ENCODE measurements around the gene ZBTB5. TPM values are rescaled to one million over a fixed set of nuclear protein-coding genes. Genes with fewer than 3 reads are reported as not detected.

Gene ZBTB5
- total RNA-seq, 4 donors from 2014 or later: 15.0 to 23.3 (median 20.5) TPM

DNA sequence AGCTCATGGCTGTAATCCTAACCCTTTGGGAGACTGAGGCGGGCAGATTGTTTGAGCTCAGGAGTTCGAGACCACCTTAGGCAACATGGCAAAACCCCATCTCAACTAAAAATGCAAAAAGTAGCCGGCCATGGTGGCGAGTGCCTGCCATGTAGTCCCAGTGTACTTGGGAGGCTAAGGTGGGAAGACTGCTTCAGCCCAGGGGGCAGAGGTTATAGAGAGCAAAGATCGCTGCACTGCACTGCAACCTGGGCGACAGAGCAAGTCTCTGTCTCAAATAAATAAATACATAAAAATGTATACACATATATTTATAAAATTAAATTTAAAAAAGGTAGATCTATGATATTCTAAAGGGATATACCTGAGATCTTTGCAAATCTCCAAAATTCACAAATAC, 19.4 kb downstream of the ZBTB5 start:
- WGBS, 2 donors: 91 to 93% methylated on average over 6 of the region's 6 CpGs
- H3K36me3 ChIP-seq: peaks cover 8 to 72% (median 17%) of the 10 kb centered on the region in 3 donors
- no peak for TF ChIP-seq POLR2A (IDR thresholded peaks at IDR 0.05)
- TF ChIP-seq, protein P1, sequence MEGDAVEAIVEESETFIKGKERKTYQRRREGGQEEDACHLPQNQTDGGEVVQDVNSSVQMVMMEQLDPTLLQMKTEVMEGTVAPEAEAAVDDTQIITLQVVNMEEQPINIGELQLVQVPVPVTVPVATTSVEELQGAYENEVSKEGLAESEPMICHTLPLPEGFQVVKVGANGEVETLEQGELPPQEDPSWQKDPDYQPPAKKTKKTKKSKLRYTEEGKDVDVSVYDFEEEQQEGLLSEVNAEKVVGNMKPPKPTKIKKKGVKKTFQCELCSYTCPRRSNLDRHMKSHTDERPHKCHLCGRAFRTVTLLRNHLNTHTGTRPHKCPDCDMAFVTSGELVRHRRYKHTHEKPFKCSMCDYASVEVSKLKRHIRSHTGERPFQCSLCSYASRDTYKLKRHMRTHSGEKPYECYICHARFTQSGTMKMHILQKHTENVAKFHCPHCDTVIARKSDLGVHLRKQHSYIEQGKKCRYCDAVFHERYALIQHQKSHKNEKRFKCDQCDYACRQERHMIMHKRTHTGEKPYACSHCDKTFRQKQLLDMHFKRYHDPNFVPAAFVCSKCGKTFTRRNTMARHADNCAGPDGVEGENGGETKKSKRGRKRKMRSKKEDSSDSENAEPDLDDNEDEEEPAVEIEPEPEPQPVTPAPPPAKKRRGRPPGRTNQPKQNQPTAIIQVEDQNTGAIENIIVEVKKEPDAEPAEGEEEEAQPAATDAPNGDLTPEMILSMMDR (IDR thresholded peaks at IDR 0.05): no peak

GRCh38 chr9:37444890-37445289, 20.4 kb downstream of the ZBTB5 start:
- Histone ChIP-seq H3K36me3 (peaks cover 14 to 76% (median 25%) of the 10 kb centered on the region in 3 donors), H3K27me3 (no peaks in the 10 kb centered on the region), H3K4me1 (peaks cover 0 to 28% (median 0%) of the 10 kb centered on the region in 3 donors), H3K4me3 (no peak overlapping the region), H3K9me3 (no peaks in the 10 kb centered on the region), H3K27ac (no peak overlapping the region)
- WGBS, 2 donors: 66 to 71% methylated on average over 2 of the region's 2 CpGs
- DNase-seq: no peak
- intact Hi-C loops (cut with DNase I): no loop called here
- TF ChIP-seq, protein P1 (IDR thresholded peaks at IDR 0.05): no peak
- TF ChIP-seq POLR2A (IDR thresholded peaks at IDR 0.05): no peak

More for the DNA sequence above, 19.4 kb downstream of the ZBTB5 start:
- Histone ChIP-seq H3K9me3 (no peaks in the 10 kb centered on the region), H3K4me3 (no peak overlapping the region), H3K4me1 (peaks cover 0 to 29% (median 0%) of the 10 kb centered on the region in 3 donors), H3K27me3 (no peaks in the 10 kb centered on the region), H3K27ac (no peak overlapping the region)
- DNase-seq: no peak
- intact Hi-C loops (cut with DNase I): no loop called here

GRCh38 chr9:37443566-37443965, 21.7 kb downstream of the ZBTB5 start:
- 90% methylated on average over 5 of the region's 5 CpGs for WGBS, 2 donors
- no peak for TF ChIP-seq POLR2A (IDR thresholded peaks at IDR 0.05)
- TF ChIP-seq, protein P1 (IDR thresholded peaks at IDR 0.05): no peak
- Histone ChIP-seq H3K27ac (no peak overlapping the region), H3K4me3 (no peak overlapping the region), H3K27me3 (no peaks in the 10 kb centered on the region), H3K4me1 (peaks cover 0 to 28% (median 0%) of the 10 kb centered on the region in 3 donors), H3K36me3 (peaks cover 22 to 76% (median 25%) of the 10 kb centered on the region in 3 donors), H3K9me3 (no peaks in the 10 kb centered on the region)
- DNase-seq: no peak
- intact Hi-C loops (cut with DNase I): no loop called here

- Histone ChIP-seq H3K4me1 (peaks cover 0 to 27% (median 0%) of the 10 kb centered on the region in 3 donors), H3K9me3 (no peaks in the 10 kb centered on the region), H3K4me3 (no peak overlapping the region), H3K36me3 (peaks cover 27 to 78% (median 27%) of the 10 kb centered on the region in 3 donors), H3K27ac (no peak overlapping the region), H3K27me3 (no peaks in the 10 kb centered on the region)
- DNase-seq: no peak
- 77 to 93% methylated on average over 2 of the region's 2 CpGs for WGBS, 2 donors
- intact Hi-C loops (cut with DNase I): no loop called here
- TF ChIP-seq POLR2A (IDR thresholded peaks at IDR 0.05): no peak
- TF ChIP-seq, protein P1 (IDR thresholded peaks at IDR 0.05): no peak
These were observed 22.7 kb downstream of the ZBTB5 start for GRCh38 chr9:37442556-37442955.

DNA sequence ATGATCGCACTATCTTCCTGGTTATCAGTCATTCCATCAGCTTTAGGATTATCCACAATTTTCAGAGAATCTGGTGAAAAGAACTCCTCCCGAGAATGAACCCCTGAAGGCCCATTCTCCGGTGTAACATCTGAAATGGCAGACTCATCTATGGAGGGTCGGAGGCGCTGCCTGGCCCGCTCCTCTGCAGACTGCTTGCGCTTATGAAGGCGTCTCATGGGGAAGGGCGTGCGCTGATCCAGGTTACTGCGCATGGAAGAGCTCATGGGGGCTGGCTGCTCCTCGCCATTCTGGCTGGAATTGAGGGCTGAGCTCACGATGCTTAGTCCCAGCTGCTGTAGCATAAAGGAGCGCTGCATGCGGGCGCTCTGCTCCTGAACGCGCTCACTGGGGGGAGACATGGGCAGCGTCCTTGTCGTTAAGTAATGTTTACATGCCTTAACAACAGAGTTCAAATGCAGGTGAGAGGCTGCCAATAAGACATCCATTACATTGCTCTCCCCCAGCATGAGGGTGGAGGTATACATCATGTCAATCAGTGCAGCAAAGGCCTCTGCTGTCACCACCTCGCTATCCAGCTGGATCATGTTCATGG, 23.4 kb downstream of the ZBTB5 start:
- Histone ChIP-seq H3K4me3 (no peak overlapping the region), H3K27me3 (no peaks in the 10 kb centered on the region), H3K27ac (no peak overlapping the region), H3K36me3 (peaks cover 30 to 84% (median 34%) of the 10 kb centered on the region in 3 donors), H3K9me3 (no peaks in the 10 kb centered on the region), H3K4me1 (peaks cover 0 to 20% (median 0%) of the 10 kb centered on the region in 3 donors)
- intact Hi-C loops (cut with DNase I): no loop called here
- DNase-seq: no peak
- TF ChIP-seq POLR2A (IDR thresholded peaks at IDR 0.05): no peak
- TF ChIP-seq, protein P1 (IDR thresholded peaks at IDR 0.05): no peak
- 85 to 91% methylated on average over 5 to 7 of the region's 21 CpGs for WGBS, 2 donors
